ENCODE measurements around the gene CLN5. TPM values are rescaled to one million over a fixed set of nuclear protein-coding genes. Genes with fewer than 3 reads are reported as not detected.

The CLN5 gene
- total and polyA plus RNA-seq, 2 donors from 2014 or later: 59.5 to 80.8 TPM

GRCh38 chr13:77048681-77049080 lies 56.8 kb downstream of the CLN5 start:
- no peak for FAIRE-seq

GRCh38 chr13:77053192-77053591 lies 61.3 kb downstream of the CLN5 start:
- intact Hi-C loops (cut with DNase I): no loop called here
- H3K36me3 ChIP-seq (ENCODE audit: control insufficient read depth in 2 of 3, insufficient read depth in 3 of 3, low read length in 3 of 3): peaks cover 2 to 12% (median 11%) of the 10 kb centered on the region in 3 donors
- no peaks in the 10 kb centered on the region for H3K9me3 ChIP-seq (ENCODE audit: control insufficient read depth in 2 of 3, insufficient read depth in 1 of 3, low read length in 3 of 3)
- DNase-seq (no peak), FAIRE-seq (no peak)
- H3K4me3 ChIP-seq (ENCODE audit: low read length in 3 of 3): no peak overlapping the region
- no peaks in the 10 kb centered on the region for H3K27me3 ChIP-seq (ENCODE audit: control insufficient read depth, insufficient read depth, low read length)
- H3K27ac ChIP-seq (ENCODE audit: low read depth in 2 of 2, low read length in 2 of 2): no peak overlapping the region
- TF ChIP-seq CTCF (IDR thresholded peaks at IDR 0.05; ENCODE audit: borderline replicate concordance, extremely low read depth, insufficient read depth): no peak
- no peak overlapping the region for H3K9ac ChIP-seq (ENCODE audit: low read length in 3 of 3)
- peaks cover 0 to 18% (median 0%) of the 10 kb centered on the region in 3 donors for H3K4me1 ChIP-seq (ENCODE audit: control insufficient read depth in 2 of 3, insufficient read depth in 2 of 3, low read depth in 1 of 3, low read length in 3 of 3)

More at GRCh38 chr13:77048681-77049080, 56.8 kb downstream of the CLN5 start:
- DNase-seq: peak in 2 of 5 donors; percentile 13 to 15
- H3K27ac ChIP-seq (ENCODE audit: low read depth in 2 of 2, low read length in 2 of 2): no peak overlapping the region
- no peaks in the 10 kb centered on the region for H3K9me3 ChIP-seq (ENCODE audit: control insufficient read depth in 2 of 3, insufficient read depth in 1 of 3, low read length in 3 of 3)
- no peak for TF ChIP-seq CTCF (IDR thresholded peaks at IDR 0.05; ENCODE audit: borderline replicate concordance, extremely low read depth, insufficient read depth)
- intact Hi-C loops (cut with DNase I): no loop called here
- no peak overlapping the region for H3K4me3 ChIP-seq (ENCODE audit: low read length in 3 of 3)
- H3K27me3 ChIP-seq (ENCODE audit: control insufficient read depth, insufficient read depth, low read length): no peaks in the 10 kb centered on the region
- H3K4me1 ChIP-seq (ENCODE audit: control insufficient read depth in 2 of 3, insufficient read depth in 2 of 3, low read depth in 1 of 3, low read length in 3 of 3): no peaks in the 10 kb centered on the region
- H3K36me3 ChIP-seq (ENCODE audit: control insufficient read depth in 2 of 3, insufficient read depth in 3 of 3, low read length in 3 of 3): peaks cover 2 to 11% (median 11%) of the 10 kb centered on the region in 3 donors
- no peak overlapping the region for H3K9ac ChIP-seq (ENCODE audit: low read length in 3 of 3)

Other genes with a start within 250 kb of the CLN5 start
- 132 TPM for gene KCTD12, start 105.7 kb upstream of the CLN5 start, total RNA-seq
- 18.0 TPM for gene KCTD12, start 105.7 kb upstream of the CLN5 start, polyA plus RNA-seq (ENCODE audit: insufficient read depth, low read depth, low replicate concordance)
- gene ACOD1, start 43.6 kb upstream of the CLN5 start, total RNA-seq: not detected
- gene ACOD1, start 43.6 kb upstream of the CLN5 start, polyA plus RNA-seq (ENCODE audit: insufficient read depth, low read depth, low replicate concordance): not detected
- gene FBXL3, start 35.1 kb downstream of the CLN5 start, total RNA-seq: 61.6 TPM
- gene FBXL3, start 35.1 kb downstream of the CLN5 start, polyA plus RNA-seq (ENCODE audit: insufficient read depth, low read depth, low replicate concordance): 22.3 TPM